Sigmoid colon (tissue), 7 donors: ENCODE measurements around the gene PIK3R4. TPM values are rescaled to one million over a fixed set of nuclear protein-coding genes. Genes with fewer than 3 reads are reported as not detected.

Experiments used
- DNase-seq: peaks from one replicate; pipeline ENCODE4 v3.0.0-alpha.2; 2019
- H3K27ac ChIP-seq, 4 donors: fragments of 200-600 bp; sonication (generic); one replicate each; pipeline ENCODE4 v1.5.1; 2016 to 2019; ENCODE audit warnings: mild to moderate bottlenecking in 1 of 4
- H3K27me3 ChIP-seq, 3 donors: fragments of 200-600 bp; sonication (generic); one replicate each; pipeline ENCODE4 v1.5.1; 2019; ENCODE audit warnings: mild to moderate bottlenecking in 1 of 3
- H3K36me3 ChIP-seq, 4 donors: fragments of 200-600 bp; sonication (generic); one replicate each; pipeline ENCODE4 v1.5.1; 2016 to 2019
- H3K4me1 ChIP-seq, 4 donors: fragments of 200-600 bp; sonication (generic); one replicate each; pipeline ENCODE4 v1.5.1; 2017 to 2019
- H3K4me3 ChIP-seq, 4 donors: fragments of 200-600 bp; sonication (generic); one replicate each; pipeline ENCODE4 v1.5.1; 2017 to 2019; ENCODE audit warnings: mild to moderate bottlenecking in 2 of 4, moderate library complexity in 1 of 4
- H3K9me3 ChIP-seq, 4 donors: fragments of 200-600 bp in 3 of 4; sonication (generic) in 3 of 4; one replicate each; pipeline versions ENCODE4 v1.5.1 to v1.6.1; 2013 to 2019
- EP300 ChIP-seq, 4 donors: sonication (generic); formaldehyde crosslinking; IDR thresholded peaks; one replicate each; pipeline ENCODE4 v1.6.1; 2017; ENCODE audit warnings: antibody characterized with exemption in 4 of 4
- POLR2A ChIP-seq, 2 donors: fragments of 450-650 bp; IDR thresholded peaks; one replicate each; pipeline ENCODE4 v1.6.1; 2016; ENCODE audit warnings: antibody characterized with exemption in 2 of 2, mild to moderate bottlenecking in 2 of 2, moderate library complexity in 2 of 2
- POLR2AphosphoS5 ChIP-seq, 4 donors: sonication (generic); formaldehyde crosslinking; IDR thresholded peaks; one replicate each; pipeline ENCODE4 v1.6.1; 2017; ENCODE audit warnings: antibody characterized with exemption in 4 of 4
- WGBS, 2 donors: extraction: QIAGEN DNeasy Blood & Tissue Kit; methylation state at CpG; one replicate each; pipeline ENCODE4 v1.1.7; 2013; 5-methylcytosine and 5-hydroxymethylcytosine counted together
- intact Hi-C: fragments of 100-400 bp; cut with DNase I; formaldehyde crosslinking; loops from one replicate; pipeline ENCODE4 v1.15.1; 2023
- polyA plus RNA-seq, 3 donors: library from polyadenylated mRNA; stranded (reverse); fragments of 200-250 nt; gene quantifications; one replicate each; pipeline ENCODE4 v1.2.3, GENCODE V29; 2013
- total RNA-seq, 4 donors: library from RNA; depleted of rRNA; stranded (reverse); fragments of >200 nt; gene quantifications; one replicate each; pipeline ENCODE4 v1.1.0, GENCODE V29; 2016
- TF ChIP-seq, protein P1 (sequence below), 4 experiments: fragments of 450-650 bp in 3 of 4; fragments of 200-600 bp in 1 of 4; IDR thresholded peaks; one replicate each; pipeline ENCODE4 v1.5.1; 2016 to 2019; ENCODE audit warnings: antibody characterized with exemption in 4 of 4, mild to moderate bottlenecking in 3 of 4, moderate library complexity in 2 of 4
- donor health status: healthy with polysubstance abuse.
- donor health status: Bipolar disorder and iron deficiency.
- donor health status: healthy.

PIK3R4 gene
- total and polyA plus RNA-seq, 7 donors, result 9.6 to 39.2 (median 25.8) TPM

DNA sequence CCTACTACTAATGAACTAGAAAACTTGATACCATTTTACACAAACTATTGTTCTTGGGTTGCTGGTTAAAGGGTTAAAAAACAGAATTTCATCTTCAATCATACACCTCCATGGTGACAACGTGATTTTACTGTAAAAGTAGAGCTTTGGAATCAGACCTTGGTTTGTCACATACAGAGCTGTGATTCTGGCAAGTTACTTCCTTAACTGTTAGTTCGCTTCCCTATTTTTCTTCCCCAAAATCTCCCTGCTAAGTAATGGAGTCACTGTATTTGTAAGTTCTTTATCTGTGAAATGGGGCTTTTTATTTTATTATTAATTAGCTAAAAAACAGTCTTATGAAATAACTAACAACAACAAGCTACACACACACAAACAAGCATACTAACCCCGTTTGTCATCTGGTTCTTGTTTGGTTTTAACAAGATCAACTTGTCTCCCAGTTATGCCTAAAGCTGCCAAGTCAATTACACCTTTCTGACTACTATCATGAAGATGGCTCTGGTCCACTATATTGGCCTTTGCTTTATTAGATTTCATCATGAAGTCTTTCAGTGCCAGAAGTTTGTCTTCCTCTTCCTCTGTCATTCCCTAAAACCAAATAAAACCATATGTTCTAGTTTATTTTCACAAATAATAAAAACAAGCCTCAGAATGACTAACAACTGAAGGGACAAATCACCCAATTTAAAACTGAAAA, 38.6 kb downstream of the PIK3R4 start:
- intact Hi-C loops, result no loop called here
- Histone ChIP-seq H3K36me3 (peaks cover 0 to 44% (median 7%) of the 10 kb centered on the region in 4 donors), H3K4me3 (no peak overlapping the region), H3K27me3 (no peaks in the 10 kb centered on the region), H3K4me1 (no peaks in the 10 kb centered on the region), H3K27ac (no peak overlapping the region), H3K9me3 (no peaks in the 10 kb centered on the region)
- no peak for DNase-seq
- TF ChIP-seq EP300 (IDR thresholded peaks at IDR 0.05) (no peak), POLR2A (IDR thresholded peaks at IDR 0.05) (no peak)
- TF ChIP-seq, protein P1, sequence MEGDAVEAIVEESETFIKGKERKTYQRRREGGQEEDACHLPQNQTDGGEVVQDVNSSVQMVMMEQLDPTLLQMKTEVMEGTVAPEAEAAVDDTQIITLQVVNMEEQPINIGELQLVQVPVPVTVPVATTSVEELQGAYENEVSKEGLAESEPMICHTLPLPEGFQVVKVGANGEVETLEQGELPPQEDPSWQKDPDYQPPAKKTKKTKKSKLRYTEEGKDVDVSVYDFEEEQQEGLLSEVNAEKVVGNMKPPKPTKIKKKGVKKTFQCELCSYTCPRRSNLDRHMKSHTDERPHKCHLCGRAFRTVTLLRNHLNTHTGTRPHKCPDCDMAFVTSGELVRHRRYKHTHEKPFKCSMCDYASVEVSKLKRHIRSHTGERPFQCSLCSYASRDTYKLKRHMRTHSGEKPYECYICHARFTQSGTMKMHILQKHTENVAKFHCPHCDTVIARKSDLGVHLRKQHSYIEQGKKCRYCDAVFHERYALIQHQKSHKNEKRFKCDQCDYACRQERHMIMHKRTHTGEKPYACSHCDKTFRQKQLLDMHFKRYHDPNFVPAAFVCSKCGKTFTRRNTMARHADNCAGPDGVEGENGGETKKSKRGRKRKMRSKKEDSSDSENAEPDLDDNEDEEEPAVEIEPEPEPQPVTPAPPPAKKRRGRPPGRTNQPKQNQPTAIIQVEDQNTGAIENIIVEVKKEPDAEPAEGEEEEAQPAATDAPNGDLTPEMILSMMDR (IDR thresholded peaks at IDR 0.05), result no peak
- 65 to 77% methylated on average over 3 of the region's 3 CpGs for WGBS, 2 donors

DNA sequence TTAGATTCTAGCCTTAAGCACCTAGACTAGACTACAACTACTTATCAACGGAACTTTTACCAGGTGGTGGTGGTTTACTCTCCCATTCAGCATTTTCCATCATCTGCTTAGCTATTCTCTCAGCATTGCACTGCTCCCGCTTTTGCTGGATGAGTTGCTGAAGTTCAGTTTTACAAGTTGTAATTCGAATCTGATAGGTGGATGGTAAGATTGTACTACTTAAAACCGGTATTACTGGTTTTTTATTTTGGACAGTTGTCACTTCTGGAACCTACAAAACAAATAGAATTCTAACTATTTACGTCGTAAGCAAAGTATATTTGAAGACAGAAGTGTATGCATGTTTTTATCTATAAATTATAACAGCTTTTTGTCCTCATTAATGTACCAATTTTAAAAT, 41.1 kb downstream of the PIK3R4 start:
- H3K27me3 ChIP-seq, result no peaks in the 10 kb centered on the region
- WGBS, 2 donors, result 23 to 70% methylated on average over 6 of the region's 6 CpGs
- H3K36me3 ChIP-seq, result peaks cover 0 to 70% (median 10%) of the 10 kb centered on the region in 4 donors
- H3K4me3 ChIP-seq, result no peak overlapping the region
- H3K4me1 ChIP-seq, result no peaks in the 10 kb centered on the region
- DNase-seq, result no peak
- no peak overlapping the region for H3K27ac ChIP-seq
- TF ChIP-seq POLR2A (IDR thresholded peaks at IDR 0.05), result no peak
- TF ChIP-seq POLR2AphosphoS5 (IDR thresholded peaks at IDR 0.05), result no peak
- TF ChIP-seq, protein P1 (IDR thresholded peaks at IDR 0.05), result no peak
- TF ChIP-seq EP300 (IDR thresholded peaks at IDR 0.05), result no peak
- intact Hi-C loops, result no loop called here
- H3K9me3 ChIP-seq, result no peaks in the 10 kb centered on the region

DNA sequence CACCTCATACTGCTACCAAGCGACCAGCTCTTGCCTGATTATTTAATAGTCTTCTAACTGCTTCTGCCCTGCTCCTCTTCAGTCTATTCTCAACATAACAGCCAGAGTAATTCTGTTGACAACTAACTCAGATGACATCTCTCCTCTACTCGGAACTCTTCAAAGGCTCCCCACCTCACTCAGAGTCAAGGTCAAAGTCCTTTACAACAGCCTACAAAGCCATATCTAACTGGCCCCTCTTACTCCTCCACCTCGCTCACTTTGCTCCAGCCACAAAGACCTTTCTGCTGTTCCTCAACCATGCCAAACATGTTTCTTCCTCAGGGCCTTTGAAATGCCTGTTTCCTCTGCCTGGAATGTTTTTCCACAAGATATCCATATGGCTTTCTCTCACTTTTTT, 43.6 kb downstream of the PIK3R4 start:
- H3K36me3 ChIP-seq, result peaks cover 0 to 86% (median 10%) of the 10 kb centered on the region in 4 donors
- H3K4me3 ChIP-seq, result no peak overlapping the region
- no peaks in the 10 kb centered on the region for H3K27me3 ChIP-seq
- no peak overlapping the region for H3K27ac ChIP-seq
- no peaks in the 10 kb centered on the region for H3K9me3 ChIP-seq
- intact Hi-C loops, result no loop called here
- DNase-seq, result no peak
- no peaks in the 10 kb centered on the region for H3K4me1 ChIP-seq
- TF ChIP-seq EP300 (IDR thresholded peaks at IDR 0.05) (no peak), POLR2A (IDR thresholded peaks at IDR 0.05) (no peak), POLR2AphosphoS5 (IDR thresholded peaks at IDR 0.05) (no peak)
- TF ChIP-seq, protein P1 (IDR thresholded peaks at IDR 0.05), result no peak
- 85 to 86% methylated on average over 3 of the region's 3 CpGs for WGBS, 2 donors

DNA sequence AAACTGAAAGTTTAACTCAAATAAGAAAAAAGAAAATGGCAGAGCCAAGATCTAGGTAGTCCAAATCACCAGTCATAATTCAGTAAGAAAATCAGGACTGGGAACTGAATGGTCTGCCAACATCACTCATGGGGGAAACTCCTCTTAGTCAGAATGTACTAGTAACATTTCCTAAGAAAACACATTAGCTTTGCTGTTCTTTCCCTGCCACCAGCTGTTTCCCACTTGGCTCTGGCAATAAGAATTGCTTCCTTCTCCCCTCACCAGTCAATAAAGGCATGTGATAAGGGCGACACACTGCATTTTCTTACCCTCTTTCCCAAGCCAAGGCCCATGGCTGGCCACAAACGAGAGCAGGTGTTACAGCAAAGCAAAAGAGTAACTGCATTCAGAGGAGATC, 46.1 kb downstream of the PIK3R4 start:
- no peaks in the 10 kb centered on the region for H3K4me1 ChIP-seq
- no peak overlapping the region for H3K27ac ChIP-seq
- no peak for DNase-seq
- H3K4me3 ChIP-seq, result no peak overlapping the region
- peaks cover 0 to 78% (median 9%) of the 10 kb centered on the region in 4 donors for H3K36me3 ChIP-seq
- no peaks in the 10 kb centered on the region for H3K9me3 ChIP-seq
- 66 to 79% methylated on average over 2 of the region's 2 CpGs for WGBS, 2 donors
- intact Hi-C loops, result no loop called here
- H3K27me3 ChIP-seq, result no peaks in the 10 kb centered on the region
- peak in 1 of 4 donors; percentile 10 for TF ChIP-seq POLR2AphosphoS5 (IDR thresholded peaks at IDR 0.05)
- TF ChIP-seq EP300 (IDR thresholded peaks at IDR 0.05), result no peak

DNA sequence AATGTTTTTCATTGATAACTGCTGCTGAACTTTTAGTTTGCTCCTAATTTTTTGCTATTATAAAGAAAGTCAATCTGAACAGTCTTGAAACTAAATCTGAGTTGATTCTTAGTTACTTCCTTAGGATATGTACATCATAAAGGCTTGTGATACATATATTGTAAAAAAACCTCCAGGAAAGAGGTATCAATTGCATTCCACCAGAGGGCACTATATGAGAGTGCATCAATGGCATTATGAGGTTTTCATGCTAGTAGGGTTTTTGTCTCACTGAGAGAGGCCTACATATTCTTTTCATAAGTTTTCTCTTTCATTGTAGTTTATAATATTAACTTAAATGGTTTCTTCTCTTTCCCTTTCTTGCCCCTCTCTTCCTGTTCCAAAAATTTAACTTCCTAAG, 46.9 kb downstream of the PIK3R4 start:
- intact Hi-C loops, result no loop called here
- Histone ChIP-seq H3K27me3 (no peaks in the 10 kb centered on the region), H3K27ac (no peak overlapping the region), H3K36me3 (peaks cover 0 to 78% (median 6%) of the 10 kb centered on the region in 4 donors), H3K9me3 (no peaks in the 10 kb centered on the region), H3K4me1 (no peaks in the 10 kb centered on the region), H3K4me3 (no peak overlapping the region)
- DNase-seq, result no peak
- no peak for TF ChIP-seq EP300 (IDR thresholded peaks at IDR 0.05)
- TF ChIP-seq, protein P1 (IDR thresholded peaks at IDR 0.05), result no peak
- no peak for TF ChIP-seq POLR2A (IDR thresholded peaks at IDR 0.05)
- TF ChIP-seq POLR2AphosphoS5 (IDR thresholded peaks at IDR 0.05), result no peak
